Nephron (organoid): ENCODE data around the gene GLYAT.

ENCODE experiments used
- H3K27ac Mint-ChIP-seq, 3 experiments: 2 replicates each; pipeline ENCODE4 v1.8.0; 2020; ENCODE audit warnings: mixed read lengths in 3 of 3, mild to moderate bottlenecking in 2 of 3, moderate library complexity in 1 of 3
- H3K27me3 Mint-ChIP-seq: 2 replicates; pipeline ENCODE4 v1.8.0; 2021; ENCODE audit warnings: low read depth, mild to moderate bottlenecking, moderate library complexity, mixed read lengths
- H3K36me3 Mint-ChIP-seq: 2 replicates; pipeline ENCODE4 v1.8.0; 2020; ENCODE audit warnings: low read depth, mixed read lengths
- H3K4me1 Mint-ChIP-seq: 2 replicates; pipeline ENCODE4 v1.8.0; 2020; ENCODE audit warnings: mixed read lengths
- H3K4me3 Mint-ChIP-seq, 3 experiments: 2 replicates each; pipeline ENCODE4 v1.8.0; 2020; ENCODE audit warnings: mild to moderate bottlenecking in 3 of 3, mixed read lengths in 3 of 3, moderate library complexity in 2 of 3
- H3K9me3 Mint-ChIP-seq: 2 replicates; pipeline ENCODE4 v1.8.0; 2020; ENCODE audit warnings: mixed read lengths
- CTCF ChIP-seq, 3 experiments: fragments of 200-600 bp; sonication (generic); IDR thresholded peaks; one replicate each; pipeline ENCODE4 v1.5.0; 2021; ENCODE audit warnings: antibody characterized with exemption in 3 of 3; ENCODE audit not compliant: unreplicated experiment in 3 of 3

Gene GLYAT

DNA sequence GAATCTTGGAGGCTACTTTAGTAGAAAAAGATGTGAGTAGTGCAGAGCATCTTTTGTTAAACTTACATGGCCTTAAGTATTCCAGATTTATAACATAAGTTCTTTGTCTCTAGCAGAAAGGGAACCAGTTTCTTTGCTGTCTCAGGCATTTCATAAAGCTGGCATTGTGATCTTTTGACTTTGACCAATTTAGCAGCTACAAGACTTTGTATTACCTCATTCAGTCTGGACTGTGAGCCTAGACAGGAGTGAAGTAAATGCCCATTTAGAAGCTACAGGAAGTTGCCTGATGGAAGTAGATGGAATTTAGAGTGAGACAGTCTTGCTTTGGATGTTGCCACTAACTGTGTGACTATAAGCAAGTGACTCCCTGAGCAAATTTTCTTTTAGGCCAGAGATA is 25.7 kb upstream of the GLYAT start:
- Mint-ChIP-seq H3K36me3 (no peaks in the 10 kb centered on the region), H3K4me1 (peaks cover 3% of the 10 kb centered on the region), H3K9me3 (no peaks in the 10 kb centered on the region), H3K27me3 (no peaks in the 10 kb centered on the region), H3K4me3 (no peak overlapping the region), H3K27ac (no peak overlapping the region)
- TF ChIP-seq CTCF (IDR thresholded peaks at IDR 0.05; ENCODE audit: unreplicated experiment in 3 of 3) = no peak

- Mint-ChIP-seq H3K4me1 (no peaks in the 10 kb centered on the region), H3K27ac (peak overlapping the region in 2 of 3 experiments; percentile 74 to 76), H3K9me3 (peaks cover 32% of the 10 kb centered on the region), H3K36me3 (no peaks in the 10 kb centered on the region), H3K27me3 (no peaks in the 10 kb centered on the region), H3K4me3 (no peak overlapping the region)
- no peak for TF ChIP-seq CTCF (IDR thresholded peaks at IDR 0.05; ENCODE audit: unreplicated experiment in 3 of 3)
Observed at GRCh38 chr11:58745705-58746364, 14.1 kb upstream of the GLYAT start.

- H3K4me3 Mint-ChIP-seq = no peak overlapping the region
- peaks cover 32% of the 10 kb centered on the region for H3K9me3 Mint-ChIP-seq
- H3K27me3 Mint-ChIP-seq = no peaks in the 10 kb centered on the region
- H3K36me3 Mint-ChIP-seq = no peaks in the 10 kb centered on the region
- no peak for TF ChIP-seq CTCF (IDR thresholded peaks at IDR 0.05; ENCODE audit: unreplicated experiment in 3 of 3)
- no peaks in the 10 kb centered on the region for H3K4me1 Mint-ChIP-seq
- no peak overlapping the region for H3K27ac Mint-ChIP-seq
Observed at GRCh38 chr11:58744988-58745704, 13.4 kb upstream of the GLYAT start.

DNA sequence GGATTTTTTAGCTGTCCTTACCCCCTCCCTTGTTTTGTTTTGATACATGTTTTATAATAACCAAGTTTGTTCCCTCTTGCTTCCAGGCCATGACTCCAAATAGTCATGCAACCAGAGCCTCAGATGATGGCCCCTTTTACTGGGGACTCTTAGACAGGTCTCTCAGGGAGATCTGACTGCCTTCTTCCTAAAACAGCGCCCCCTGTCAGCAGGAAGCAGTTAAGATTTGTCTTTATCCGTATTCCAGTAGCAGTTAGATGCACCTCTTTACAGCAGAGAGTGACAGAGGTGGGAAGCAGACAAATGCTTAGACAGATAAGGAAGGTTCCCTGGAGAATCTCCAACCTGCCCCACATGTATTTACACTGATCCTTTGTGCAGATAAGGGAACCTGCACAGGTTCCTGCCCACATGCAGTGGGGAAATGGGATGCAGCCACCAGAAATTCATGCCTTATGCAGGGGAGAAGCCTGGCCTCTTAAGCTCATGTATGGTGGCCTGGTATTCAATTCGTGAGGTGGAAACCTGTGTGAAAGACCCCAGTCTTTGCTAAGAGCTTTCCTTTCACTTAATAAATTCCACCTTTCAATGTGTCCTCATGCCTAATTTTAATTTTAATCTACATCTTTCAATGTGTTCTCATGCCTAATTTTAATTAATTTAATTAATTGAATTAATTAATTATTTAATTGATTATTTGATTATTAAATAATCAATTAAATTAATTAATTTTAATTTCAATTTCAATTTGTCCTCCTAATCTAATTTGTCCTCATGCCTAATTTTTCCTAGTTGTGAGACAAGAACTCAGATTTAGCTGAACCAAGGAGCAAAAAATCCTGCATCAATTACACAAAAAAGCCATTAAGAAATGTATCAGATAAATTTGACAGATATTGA is 11.5 kb upstream of the GLYAT start:
- no peaks in the 10 kb centered on the region for H3K36me3 Mint-ChIP-seq
- H3K4me3 Mint-ChIP-seq = no peak overlapping the region
- TF ChIP-seq CTCF (IDR thresholded peaks at IDR 0.05; ENCODE audit: unreplicated experiment in 3 of 3) = no peak
- no peak overlapping the region for H3K27ac Mint-ChIP-seq
- peaks cover 38% of the 10 kb centered on the region for H3K9me3 Mint-ChIP-seq
- H3K4me1 Mint-ChIP-seq = peaks cover 5% of the 10 kb centered on the region
- H3K27me3 Mint-ChIP-seq = no peaks in the 10 kb centered on the region

GRCh38 chr11:58742140-58742539 is 10.4 kb upstream of the GLYAT start:
- Mint-ChIP-seq H3K4me3 (no peak overlapping the region), H3K9me3 (peaks cover 36% of the 10 kb centered on the region), H3K36me3 (no peaks in the 10 kb centered on the region), H3K4me1 (peaks cover 5% of the 10 kb centered on the region), H3K27me3 (no peaks in the 10 kb centered on the region), H3K27ac (no peak overlapping the region)
- no peak for TF ChIP-seq CTCF (IDR thresholded peaks at IDR 0.05; ENCODE audit: unreplicated experiment in 3 of 3)
